ENCODE results near the gene PFN4. TPM values are rescaled to one million over a fixed set of nuclear protein-coding genes. Genes with fewer than 3 reads are reported as not detected.

The PFN4 gene
- total and polyA plus RNA-seq, 9 of the 15 experiments (the other 6 are each of a cell fraction or from before 2014, with no cell fraction given), result 0.07 to 0.54 (median 0.31) TPM; not detected in 2

DNA sequence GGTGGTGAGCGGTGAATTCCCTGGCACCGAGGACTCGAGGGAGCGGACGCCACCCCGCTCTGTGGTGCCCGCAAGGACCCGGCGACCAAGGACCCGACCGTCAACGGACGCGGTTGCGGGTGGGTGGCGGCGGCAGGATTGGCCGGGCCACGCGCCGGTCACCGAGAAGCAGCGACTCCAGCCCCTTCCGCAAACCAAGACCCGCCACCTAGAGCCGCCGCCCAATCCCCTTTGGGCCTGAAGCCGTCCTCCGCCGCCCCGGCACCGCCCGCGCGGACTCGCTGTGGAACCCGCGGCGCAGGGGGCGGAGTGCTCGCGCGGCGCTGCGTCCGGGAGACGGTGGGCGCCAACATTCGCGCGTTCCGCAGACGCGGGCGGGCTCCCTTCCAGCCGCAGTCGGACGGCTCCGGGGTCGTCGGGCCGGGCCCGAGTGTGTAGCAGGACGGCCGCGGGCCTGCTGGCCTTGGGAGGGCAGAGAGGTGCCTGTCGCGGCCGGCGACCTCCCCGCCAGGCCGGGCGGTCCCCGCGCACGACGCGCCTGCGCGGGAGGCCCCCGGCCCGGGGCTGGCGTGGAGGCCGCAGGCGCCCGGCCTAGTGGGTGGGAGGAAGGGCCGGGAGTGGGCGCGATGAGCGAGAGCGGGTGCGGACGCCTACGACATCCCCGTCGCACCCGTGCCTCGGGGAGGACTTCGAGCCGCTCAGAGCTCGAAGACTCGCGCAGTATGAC is at the start of gene PFN4, which contains the start of gene FAM228B (continued):
- TF ChIP-seq NFATC3 (IDR thresholded peaks at IDR 0.05), result no peak
- TF ChIP-seq MCM5 (IDR thresholded peaks at IDR 0.05; ENCODE audit: low read depth), result no peak
- peak; percentile 65 for TF ChIP-seq ATF7 (IDR thresholded peaks at IDR 0.05)
- TF ChIP-seq CSDE1 (IDR thresholded peaks at IDR 0.05), result no peak
- TF ChIP-seq, protein P1, sequence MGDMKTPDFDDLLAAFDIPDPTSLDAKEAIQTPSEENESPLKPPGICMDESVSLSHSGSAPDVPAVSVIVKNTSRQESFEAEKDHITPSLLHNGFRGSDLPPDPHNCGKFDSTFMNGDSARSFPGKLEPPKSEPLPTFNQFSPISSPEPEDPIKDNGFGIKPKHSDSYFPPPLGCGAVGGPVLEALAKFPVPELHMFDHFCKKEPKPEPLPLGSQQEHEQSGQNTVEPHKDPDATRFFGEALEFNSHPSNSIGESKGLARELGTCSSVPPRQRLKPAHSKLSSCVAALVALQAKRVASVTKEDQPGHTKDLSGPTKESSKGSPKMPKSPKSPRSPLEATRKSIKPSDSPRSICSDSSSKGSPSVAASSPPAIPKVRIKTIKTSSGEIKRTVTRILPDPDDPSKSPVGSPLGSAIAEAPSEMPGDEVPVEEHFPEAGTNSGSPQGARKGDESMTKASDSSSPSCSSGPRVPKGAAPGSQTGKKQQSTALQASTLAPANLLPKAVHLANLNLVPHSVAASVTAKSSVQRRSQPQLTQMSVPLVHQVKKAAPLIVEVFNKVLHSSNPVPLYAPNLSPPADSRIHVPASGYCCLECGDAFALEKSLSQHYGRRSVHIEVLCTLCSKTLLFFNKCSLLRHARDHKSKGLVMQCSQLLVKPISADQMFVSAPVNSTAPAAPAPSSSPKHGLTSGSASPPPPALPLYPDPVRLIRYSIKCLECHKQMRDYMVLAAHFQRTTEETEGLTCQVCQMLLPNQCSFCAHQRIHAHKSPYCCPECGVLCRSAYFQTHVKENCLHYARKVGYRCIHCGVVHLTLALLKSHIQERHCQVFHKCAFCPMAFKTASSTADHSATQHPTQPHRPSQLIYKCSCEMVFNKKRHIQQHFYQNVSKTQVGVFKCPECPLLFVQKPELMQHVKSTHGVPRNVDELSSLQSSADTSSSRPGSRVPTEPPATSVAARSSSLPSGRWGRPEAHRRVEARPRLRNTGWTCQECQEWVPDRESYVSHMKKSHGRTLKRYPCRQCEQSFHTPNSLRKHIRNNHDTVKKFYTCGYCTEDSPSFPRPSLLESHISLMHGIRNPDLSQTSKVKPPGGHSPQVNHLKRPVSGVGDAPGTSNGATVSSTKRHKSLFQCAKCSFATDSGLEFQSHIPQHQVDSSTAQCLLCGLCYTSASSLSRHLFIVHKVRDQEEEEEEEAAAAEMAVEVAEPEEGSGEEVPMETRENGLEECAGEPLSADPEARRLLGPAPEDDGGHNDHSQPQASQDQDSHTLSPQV (IDR thresholded peaks at IDR 0.05), result peak; percentile 70; the same call in 1 of the 2 replicates
- peak; percentile 58 for TF ChIP-seq NFIC (IDR thresholded peaks at IDR 0.05)
- no peak for TF ChIP-seq ZNF431 (CRISPR knock-in tag; IDR thresholded peaks at IDR 0.05)
- 0 out of 2 replicates have a peak, but pooled peaks have one; percentile 68 for TF ChIP-seq E2F3 (CRISPR knock-in tag; IDR thresholded peaks at IDR 0.05)
- no peak for TF ChIP-seq RFX5 (IDR thresholded peaks at IDR 0.05; ENCODE audit: low read depth, low read length)
- no peak for TF ChIP-seq ZNF780A (CRISPR knock-in tag; IDR thresholded peaks at IDR 0.05)
- TF ChIP-seq, protein P2, sequence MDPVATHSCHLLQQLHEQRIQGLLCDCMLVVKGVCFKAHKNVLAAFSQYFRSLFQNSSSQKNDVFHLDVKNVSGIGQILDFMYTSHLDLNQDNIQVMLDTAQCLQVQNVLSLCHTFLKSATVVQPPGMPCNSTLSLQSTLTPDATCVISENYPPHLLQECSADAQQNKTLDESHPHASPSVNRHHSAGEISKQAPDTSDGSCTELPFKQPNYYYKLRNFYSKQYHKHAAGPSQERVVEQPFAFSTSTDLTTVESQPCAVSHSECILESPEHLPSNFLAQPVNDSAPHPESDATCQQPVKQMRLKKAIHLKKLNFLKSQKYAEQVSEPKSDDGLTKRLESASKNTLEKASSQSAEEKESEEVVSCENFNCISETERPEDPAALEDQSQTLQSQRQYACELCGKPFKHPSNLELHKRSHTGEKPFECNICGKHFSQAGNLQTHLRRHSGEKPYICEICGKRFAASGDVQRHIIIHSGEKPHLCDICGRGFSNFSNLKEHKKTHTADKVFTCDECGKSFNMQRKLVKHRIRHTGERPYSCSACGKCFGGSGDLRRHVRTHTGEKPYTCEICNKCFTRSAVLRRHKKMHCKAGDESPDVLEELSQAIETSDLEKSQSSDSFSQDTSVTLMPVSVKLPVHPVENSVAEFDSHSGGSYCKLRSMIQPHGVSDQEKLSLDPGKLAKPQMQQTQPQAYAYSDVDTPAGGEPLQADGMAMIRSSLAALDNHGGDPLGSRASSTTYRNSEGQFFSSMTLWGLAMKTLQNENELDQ (CRISPR knock-in tag; IDR thresholded peaks at IDR 0.05; ENCODE audit: borderline replicate concordance), result no peak
- no peak for TF ChIP-seq MAFK (IDR thresholded peaks at IDR 0.05; ENCODE audit: low read length)
- no peak for TF ChIP-seq CCAR2 (IDR thresholded peaks at IDR 0.05; ENCODE audit: low read depth, low read length)
- TF ChIP-seq ZNF717 (CRISPR knock-in tag; IDR thresholded peaks at IDR 0.05), result no peak
- TF ChIP-seq TFAM (CRISPR knock-in tag; conservative IDR thresholded peaks at IDR 0.05), result no peak
- TF ChIP-seq BDP1 (IDR thresholded peaks at IDR 0.05; ENCODE audit: insufficient read depth, insufficient read length), result no peak
- no peak for TF ChIP-seq RBM15 (IDR thresholded peaks at IDR 0.05; ENCODE audit: insufficient read depth, low read length)
- no peak for TF ChIP-seq NCOA2 (IDR thresholded peaks at IDR 0.05; ENCODE audit: partially characterized antibody in 2 of 2)
- no peak; a peak in 1 of 4 replicates for TF ChIP-seq FOXA3 (CRISPR knock-in tag; conservative IDR thresholded peaks at IDR 0.05 in 1 of 2, IDR thresholded peaks at IDR 0.05 in 1 of 2)
- no peak for TF ChIP-seq LEF1 (IDR thresholded peaks at IDR 0.05)
